ENCODE data around the gene R3HDML.
"Not testable (repeated sequence)": the region's sequence is repeated elsewhere in the genome, so short reads cannot be mapped to it uniquely, and the experiment has no call there.

The R3HDML gene

DNA sequence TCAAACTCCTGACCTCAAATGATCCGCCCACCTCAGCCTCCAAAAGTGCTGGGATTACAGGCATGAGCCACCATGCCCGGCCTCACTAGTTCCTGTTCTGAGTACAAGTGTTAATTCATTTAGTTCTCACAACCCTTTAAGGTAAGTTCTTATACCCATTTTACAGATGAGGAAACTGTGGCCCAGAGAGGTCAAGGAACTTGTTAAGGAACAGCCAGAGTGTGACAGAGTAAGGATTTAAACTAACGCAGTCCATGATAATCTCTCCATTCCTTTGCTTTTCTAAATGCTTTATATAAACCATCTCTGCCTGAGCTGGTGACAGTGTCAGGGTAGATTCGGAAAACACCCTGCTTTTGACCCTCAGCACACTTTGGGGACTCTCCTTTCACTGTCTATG, 39.1 kb upstream of the R3HDML start:
- H3K4me3 ChIP-seq (ENCODE audit: low read depth, low read length), result no peak overlapping the region
- TF ChIP-seq, protein P1, sequence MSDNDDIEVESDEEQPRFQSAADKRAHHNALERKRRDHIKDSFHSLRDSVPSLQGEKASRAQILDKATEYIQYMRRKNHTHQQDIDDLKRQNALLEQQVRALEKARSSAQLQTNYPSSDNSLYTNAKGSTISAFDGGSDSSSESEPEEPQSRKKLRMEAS (IDR thresholded peaks at IDR 0.05; ENCODE audit: low read depth, low read length), result no peak
- TF ChIP-seq, protein P2, sequence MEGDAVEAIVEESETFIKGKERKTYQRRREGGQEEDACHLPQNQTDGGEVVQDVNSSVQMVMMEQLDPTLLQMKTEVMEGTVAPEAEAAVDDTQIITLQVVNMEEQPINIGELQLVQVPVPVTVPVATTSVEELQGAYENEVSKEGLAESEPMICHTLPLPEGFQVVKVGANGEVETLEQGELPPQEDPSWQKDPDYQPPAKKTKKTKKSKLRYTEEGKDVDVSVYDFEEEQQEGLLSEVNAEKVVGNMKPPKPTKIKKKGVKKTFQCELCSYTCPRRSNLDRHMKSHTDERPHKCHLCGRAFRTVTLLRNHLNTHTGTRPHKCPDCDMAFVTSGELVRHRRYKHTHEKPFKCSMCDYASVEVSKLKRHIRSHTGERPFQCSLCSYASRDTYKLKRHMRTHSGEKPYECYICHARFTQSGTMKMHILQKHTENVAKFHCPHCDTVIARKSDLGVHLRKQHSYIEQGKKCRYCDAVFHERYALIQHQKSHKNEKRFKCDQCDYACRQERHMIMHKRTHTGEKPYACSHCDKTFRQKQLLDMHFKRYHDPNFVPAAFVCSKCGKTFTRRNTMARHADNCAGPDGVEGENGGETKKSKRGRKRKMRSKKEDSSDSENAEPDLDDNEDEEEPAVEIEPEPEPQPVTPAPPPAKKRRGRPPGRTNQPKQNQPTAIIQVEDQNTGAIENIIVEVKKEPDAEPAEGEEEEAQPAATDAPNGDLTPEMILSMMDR (IDR thresholded peaks at IDR 0.05; ENCODE audit: low read depth, low read length), result no peak
- TF ChIP-seq MYC (IDR thresholded peaks at IDR 0.05; ENCODE audit: low read depth, low read length), result no peak
- no peak for TF ChIP-seq POLR2A (IDR thresholded peaks at IDR 0.05; ENCODE audit: extremely low read depth, insufficient read length)
- no peak for DNase-seq (ENCODE audit: low read depth)

DNA sequence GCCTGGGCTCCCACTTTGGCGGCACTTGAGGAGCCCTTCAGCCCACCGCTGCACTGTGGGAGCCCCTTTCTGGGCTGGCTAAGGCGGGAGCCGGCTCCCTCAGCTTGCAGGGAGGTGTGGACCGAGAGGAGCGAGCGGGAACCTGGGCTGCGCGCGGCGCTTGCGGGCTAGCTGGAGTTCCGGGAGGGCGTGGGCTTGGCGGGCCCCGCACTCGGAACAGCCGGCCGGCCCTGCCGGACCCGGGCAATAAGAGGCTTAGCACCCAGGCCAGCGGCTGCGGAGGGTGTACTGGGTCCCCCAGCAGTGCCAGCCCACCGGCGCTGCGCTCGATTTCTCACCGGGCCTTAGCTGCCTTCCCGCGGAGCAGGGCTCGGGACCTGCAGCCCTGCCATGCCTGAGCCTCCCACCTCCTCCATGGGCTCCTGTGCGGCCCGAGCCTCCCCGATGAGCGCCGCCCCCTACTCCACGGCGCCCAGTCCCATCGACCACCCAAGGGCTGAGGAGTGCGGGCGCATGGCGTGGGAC, 37.8 kb upstream of the R3HDML start:
- not testable (repeated sequence) for H3K4me3 ChIP-seq (ENCODE audit: low read depth, low read length); DNase-seq (ENCODE audit: low read depth)

DNA sequence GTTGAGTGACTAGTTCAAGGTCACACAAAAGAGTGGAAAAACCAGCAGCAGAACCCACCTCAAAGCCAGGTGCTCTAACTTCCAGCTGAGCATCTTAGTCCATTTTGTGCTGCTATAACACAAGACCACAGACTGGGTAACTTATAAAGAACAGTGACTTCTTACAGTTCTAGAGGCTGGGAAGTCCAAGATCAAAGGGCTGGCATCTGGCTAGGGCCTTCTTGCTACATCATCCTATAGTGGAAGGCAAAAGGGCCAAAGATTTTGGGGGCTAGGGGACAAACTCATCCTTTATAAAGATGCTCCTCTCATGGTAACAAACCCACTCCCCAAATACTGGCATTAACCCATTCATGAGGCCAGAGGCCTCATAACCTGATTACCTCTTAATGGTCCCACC, 35.6 kb upstream of the R3HDML start:
- TF ChIP-seq POLR2A (IDR thresholded peaks at IDR 0.05; ENCODE audit: extremely low read depth, insufficient read length) (no peak), MYC (IDR thresholded peaks at IDR 0.05; ENCODE audit: low read depth, low read length) (no peak)
- TF ChIP-seq, protein P2 (IDR thresholded peaks at IDR 0.05; ENCODE audit: low read depth, low read length), result no peak
- TF ChIP-seq, protein P1 (IDR thresholded peaks at IDR 0.05; ENCODE audit: low read depth, low read length), result no peak
- H3K4me3 ChIP-seq (ENCODE audit: low read depth, low read length), result no peak overlapping the region
- DNase-seq (ENCODE audit: low read depth), result no peak

DNA sequence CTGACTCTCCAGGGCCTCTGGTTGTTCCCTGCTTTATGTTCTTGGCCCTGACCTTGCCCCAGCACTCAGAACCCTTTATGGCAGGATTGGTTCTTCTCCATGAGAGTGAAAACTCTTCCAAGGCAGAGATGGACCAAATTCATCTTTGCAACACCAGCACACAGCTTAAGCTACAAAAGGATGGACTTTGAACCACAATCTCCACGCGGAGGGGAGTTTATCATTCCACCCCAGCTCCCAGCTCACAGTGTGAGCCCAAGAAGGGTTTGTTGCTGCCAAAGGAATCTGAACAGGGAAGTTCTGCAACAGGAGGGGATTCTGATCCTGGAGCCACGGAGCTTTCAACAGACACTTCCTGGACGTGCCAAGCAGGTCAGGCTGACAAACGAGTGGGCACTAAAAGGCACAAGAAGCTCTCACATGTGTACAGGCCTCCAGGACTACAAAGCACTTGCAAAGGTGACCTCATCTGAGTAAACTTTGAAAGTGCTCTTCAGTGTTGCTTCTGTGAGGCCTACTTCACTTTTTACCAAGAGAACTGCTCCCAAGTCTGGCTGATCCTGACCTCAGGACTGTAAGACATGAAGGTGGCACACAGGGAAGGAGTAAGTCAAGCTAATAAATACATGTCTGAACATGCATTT, 34.7 kb upstream of the R3HDML start:
- no peak overlapping the region for H3K4me3 ChIP-seq (ENCODE audit: low read depth, low read length)
- DNase-seq (ENCODE audit: low read depth), result no peak
- TF ChIP-seq POLR2A (IDR thresholded peaks at IDR 0.05; ENCODE audit: extremely low read depth, insufficient read length) (no peak), MYC (IDR thresholded peaks at IDR 0.05; ENCODE audit: low read depth, low read length) (no peak)
- TF ChIP-seq, protein P1 (IDR thresholded peaks at IDR 0.05; ENCODE audit: low read depth, low read length), result no peak
- TF ChIP-seq, protein P2 (IDR thresholded peaks at IDR 0.05; ENCODE audit: low read depth, low read length), result no peak

DNA sequence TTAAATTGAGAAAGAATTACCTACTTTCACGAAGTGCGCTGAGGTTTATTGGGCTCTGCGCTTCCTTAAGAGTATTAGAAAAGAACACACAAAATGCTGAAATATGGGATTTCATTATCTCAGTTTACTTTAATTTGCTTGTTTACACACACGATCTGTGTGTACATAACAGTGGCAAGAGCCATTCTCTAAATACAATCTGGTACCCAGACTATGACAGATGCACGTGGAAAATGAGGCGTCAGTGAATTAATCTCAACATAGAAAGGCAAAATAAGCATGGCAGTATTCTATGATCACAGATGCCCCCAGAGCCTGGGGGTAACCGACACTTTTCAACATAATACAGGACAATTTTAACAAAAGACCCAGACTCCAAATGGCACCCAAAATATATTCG, 34.1 kb upstream of the R3HDML start:
- H3K4me3 ChIP-seq (ENCODE audit: low read depth, low read length), result no peak overlapping the region
- TF ChIP-seq POLR2A (IDR thresholded peaks at IDR 0.05; ENCODE audit: extremely low read depth, insufficient read length) (no peak), MYC (IDR thresholded peaks at IDR 0.05; ENCODE audit: low read depth, low read length) (no peak)
- TF ChIP-seq, protein P1 (IDR thresholded peaks at IDR 0.05; ENCODE audit: low read depth, low read length), result no peak
- TF ChIP-seq, protein P2 (IDR thresholded peaks at IDR 0.05; ENCODE audit: low read depth, low read length), result no peak
- DNase-seq (ENCODE audit: low read depth), result no peak

DNA sequence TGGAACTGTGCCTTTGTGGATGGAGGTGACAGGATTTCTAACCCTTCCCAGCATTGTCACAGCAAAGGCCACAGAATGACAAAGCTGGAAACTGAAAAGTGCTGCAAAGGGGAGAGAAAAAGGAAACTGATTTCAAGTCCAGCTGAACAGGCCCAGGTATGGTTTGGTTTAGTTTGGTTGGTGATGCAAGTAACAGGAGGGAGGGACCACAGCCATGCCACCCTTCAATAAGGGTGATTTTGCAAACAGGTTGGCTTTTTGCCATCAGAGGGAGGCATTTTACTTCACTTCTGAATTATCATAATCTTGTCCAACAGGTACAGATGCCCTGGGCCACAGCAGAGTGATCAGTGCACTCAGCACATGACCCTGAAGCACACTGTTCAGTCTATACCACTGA, 32.5 kb upstream of the R3HDML start:
- DNase-seq (ENCODE audit: low read depth), result no peak
- TF ChIP-seq, protein P2 (IDR thresholded peaks at IDR 0.05; ENCODE audit: low read depth, low read length), result no peak
- TF ChIP-seq POLR2A (IDR thresholded peaks at IDR 0.05; ENCODE audit: extremely low read depth, insufficient read length) (no peak), MYC (IDR thresholded peaks at IDR 0.05; ENCODE audit: low read depth, low read length) (no peak)
- TF ChIP-seq, protein P1 (IDR thresholded peaks at IDR 0.05; ENCODE audit: low read depth, low read length), result no peak
- H3K4me3 ChIP-seq (ENCODE audit: low read depth, low read length), result no peak overlapping the region
